ENCODE results near the gene EFNA5. TPM values are rescaled to one million over a fixed set of nuclear protein-coding genes. Genes with fewer than 3 reads are reported as not detected.

Gene EFNA5
- total RNA-seq, 1 experiment from 2014 or later: 216 TPM

GRCh38 chr5:107484281-107484680, 186.5 kb downstream of the EFNA5 start:
- Mint-ChIP-seq H3K4me3 (ENCODE audit: low read depth, unreplicated experiment) (no peak overlapping the region), H3K27ac (ENCODE audit: unreplicated experiment) (no peak overlapping the region), H3K36me3 (ENCODE audit: insufficient read depth, unreplicated experiment) (peaks cover 31% of the 10 kb centered on the region), H3K9me3 (ENCODE audit: low read depth, unreplicated experiment) (no peaks in the 10 kb centered on the region), H3K27me3 (ENCODE audit: unreplicated experiment) (no peaks in the 10 kb centered on the region), H3K4me1 (ENCODE audit: low read depth, unreplicated experiment) (peaks cover 71% of the 10 kb centered on the region)
- BruUV-seq (replicated peaks): no TSS peak
- CTCF ChIA-PET: interaction anchor here (1.4 kb wide), 1 partner anchor 9 kb away, joined by 3 read pairs; no protein-coding TSS in a partner anchor
- intact Hi-C loops (cut with micrococcal nuclease; ENCODE audit: unreplicated experiment): no loop called here
- no peak for TF ChIP-seq CTCF (IDR thresholded peaks at IDR 0.05; ENCODE audit: unreplicated experiment)
- DNase-seq: no peak

GRCh38 chr5:107483231-107484024, 187.3 kb downstream of the EFNA5 start:
- CTCF ChIA-PET: no interaction called here
- Mint-ChIP-seq H3K9me3 (ENCODE audit: low read depth, unreplicated experiment) (no peaks in the 10 kb centered on the region), H3K27me3 (ENCODE audit: unreplicated experiment) (no peaks in the 10 kb centered on the region), H3K27ac (ENCODE audit: unreplicated experiment) (peak overlapping the region; percentile 25), H3K4me1 (ENCODE audit: low read depth, unreplicated experiment) (peaks cover 77% of the 10 kb centered on the region), H3K36me3 (ENCODE audit: insufficient read depth, unreplicated experiment) (peaks cover 27% of the 10 kb centered on the region), H3K4me3 (ENCODE audit: low read depth, unreplicated experiment) (no peak overlapping the region)
- TF ChIP-seq CTCF (IDR thresholded peaks at IDR 0.05; ENCODE audit: unreplicated experiment): no peak
- intact Hi-C loops (cut with micrococcal nuclease; ENCODE audit: unreplicated experiment): no loop called here
- no TSS peak for BruUV-seq (replicated peaks)
- no peak for DNase-seq

- Mint-ChIP-seq H3K27ac (ENCODE audit: unreplicated experiment) (peak overlapping the region; percentile 96), H3K36me3 (ENCODE audit: insufficient read depth, unreplicated experiment) (peaks cover 47% of the 10 kb centered on the region), H3K9me3 (ENCODE audit: low read depth, unreplicated experiment) (no peaks in the 10 kb centered on the region), H3K4me3 (ENCODE audit: low read depth, unreplicated experiment) (peak overlapping the region; percentile 35), H3K27me3 (ENCODE audit: unreplicated experiment) (no peaks in the 10 kb centered on the region), H3K4me1 (ENCODE audit: low read depth, unreplicated experiment) (peaks cover 82% of the 10 kb centered on the region)
- CTCF ChIA-PET: interaction anchor here (0.9 to 1.5 kb wide), 4 partner anchors 9 to 79 kb away, joined by 3 to 6 read pairs (median 4); no protein-coding TSS in a partner anchor
- DNase-seq: no peak
- intact Hi-C loops (cut with micrococcal nuclease; ENCODE audit: unreplicated experiment): loop anchor here (5.0 kb wide), 2 partner anchors 39 to 191 kb away; no protein-coding TSS in a partner anchor
- TF ChIP-seq CTCF (IDR thresholded peaks at IDR 0.05; ENCODE audit: unreplicated experiment): no peak
- TSS peak; percentile 24 for BruUV-seq (replicated peaks)
Observed at GRCh38 chr5:107478068-107478641, 192.6 kb downstream of the EFNA5 start.

DNA sequence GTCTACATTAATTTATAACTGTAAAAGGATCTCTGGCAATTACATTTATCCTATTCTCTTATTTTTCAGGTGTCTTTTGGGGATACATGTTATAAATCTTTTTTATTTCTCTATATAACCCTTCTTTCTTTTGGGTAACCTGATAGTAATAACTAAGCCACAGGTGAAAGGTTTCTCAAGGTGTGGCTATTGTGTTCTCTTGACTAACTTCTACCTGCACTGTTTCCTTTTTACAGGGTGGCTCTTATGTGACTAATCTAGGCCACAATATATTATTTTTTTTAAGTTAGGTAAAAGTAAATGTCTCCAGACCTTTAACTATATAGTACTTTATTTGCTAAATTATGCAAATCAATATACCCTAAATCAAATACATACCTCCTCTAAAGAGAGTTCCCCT, 193.2 kb downstream of the EFNA5 start:
- Mint-ChIP-seq H3K27me3 (ENCODE audit: unreplicated experiment) (no peaks in the 10 kb centered on the region), H3K4me3 (ENCODE audit: low read depth, unreplicated experiment) (peak overlapping the region; percentile 35), H3K36me3 (ENCODE audit: insufficient read depth, unreplicated experiment) (peaks cover 51% of the 10 kb centered on the region), H3K4me1 (ENCODE audit: low read depth, unreplicated experiment) (peaks cover 85% of the 10 kb centered on the region), H3K9me3 (ENCODE audit: low read depth, unreplicated experiment) (no peaks in the 10 kb centered on the region), H3K27ac (ENCODE audit: unreplicated experiment) (peak overlapping the region; percentile 96)
- intact Hi-C loops (cut with micrococcal nuclease; ENCODE audit: unreplicated experiment): loop anchor here (5.0 kb wide), 2 partner anchors 40 to 190 kb away; no protein-coding TSS in a partner anchor
- no peak for DNase-seq
- TF ChIP-seq CTCF (IDR thresholded peaks at IDR 0.05; ENCODE audit: unreplicated experiment): no peak
- CTCF ChIA-PET: interaction anchor here (0.9 to 1.5 kb wide), 6 partner anchors 8 to 81 kb away, joined by 3 to 6 read pairs (median 3); no protein-coding TSS in a partner anchor
- BruUV-seq (replicated peaks): no TSS peak

Measured in Calu3 (cell line).